NCI-H748 (cell line): Measurements from ENCODE around the gene CRADD.
A peak's percentile ranks its signal among the peaks of the same experiment; 100 is the strongest.
"Not testable (repeated sequence)": the region's sequence is repeated elsewhere in the genome, so short reads cannot be mapped to it uniquely, and the experiment has no call there.

Source experiments
- DNase-seq: peaks from one replicate; lab custom pipeline; 2025; ENCODE audit not compliant: unreplicated experiment; lab: John Stamatoyannopoulos, UW

CRADD gene

GRCh38 chr12:93705237-93705636, 28.1 kb downstream of the CRADD start:
- no peak for DNase-seq

GRCh38 chr12:93706387-93706786, 29.2 kb downstream of the CRADD start:
- no peak for DNase-seq

- no peak for DNase-seq
Measured at GRCh38 chr12:93706824-93707223, 29.6 kb downstream of the CRADD start.

GRCh38 chr12:93707836-93708235, 30.7 kb downstream of the CRADD start:
- no peak for DNase-seq

- no peak for DNase-seq
Measured at GRCh38 chr12:93708952-93709351, 31.8 kb downstream of the CRADD start.

- DNase-seq, result no peak
Measured at GRCh38 chr12:93709386-93709785, 32.2 kb downstream of the CRADD start.

- DNase-seq, result no peak
Measured at GRCh38 chr12:93710574-93710926, 33.4 kb downstream of the CRADD start.

- not testable (repeated sequence) for DNase-seq
Measured at GRCh38 chr12:93711502-93711901, 34.3 kb downstream of the CRADD start.

- no peak for DNase-seq
Measured at GRCh38 chr12:93712200-93712599, 35.0 kb downstream of the CRADD start.

GRCh38 chr12:93713060-93713459, 35.9 kb downstream of the CRADD start:
- DNase-seq, result no peak

- no peak for DNase-seq
Measured at GRCh38 chr12:93713800-93714199, 36.6 kb downstream of the CRADD start.

- DNase-seq, result no peak
Measured at GRCh38 chr12:93714382-93714781, 37.2 kb downstream of the CRADD start.

GRCh38 chr12:93719710-93720109, 42.5 kb downstream of the CRADD start:
- no peak for DNase-seq

GRCh38 chr12:93720559-93720958, 43.4 kb downstream of the CRADD start:
- DNase-seq, result no peak

GRCh38 chr12:93722179-93722578, 45.0 kb downstream of the CRADD start:
- DNase-seq, result no peak

GRCh38 chr12:93722835-93723567, 45.8 kb downstream of the CRADD start:
- no peak for DNase-seq

GRCh38 chr12:93723568-93723930, 46.4 kb downstream of the CRADD start:
- no peak for DNase-seq

- DNase-seq, result no peak
Measured at GRCh38 chr12:93725531-93725930, 48.4 kb downstream of the CRADD start.

GRCh38 chr12:93727195-93727811, 50.1 kb downstream of the CRADD start:
- DNase-seq, result peak; percentile 47

- no peak for DNase-seq
Measured at GRCh38 chr12:93727911-93728310, 50.7 kb downstream of the CRADD start.

- peak; percentile 23 for DNase-seq
Measured at GRCh38 chr12:93729934-93730333, 52.8 kb downstream of the CRADD start.

GRCh38 chr12:93733358-93733757, 56.2 kb downstream of the CRADD start:
- no peak for DNase-seq

GRCh38 chr12:93733928-93734327, 56.8 kb downstream of the CRADD start:
- DNase-seq, result no peak
